GM18907 (cell line): ENCODE results near the gene OR5K1.

Experiments
- ATAC-seq: cut with Tn5 transposase; IDR thresholded peaks from one replicate; pipeline ENCODE4 v1.9.1; 2021; ENCODE audit warnings: mild to moderate bottlenecking, moderate library complexity; ENCODE audit not compliant: unreplicated experiment

Gene OR5K1

GRCh38 chr3:98513736-98514135 is 50.7 kb downstream of the OR5K1 start:
- no peak for ATAC-seq

DNA sequence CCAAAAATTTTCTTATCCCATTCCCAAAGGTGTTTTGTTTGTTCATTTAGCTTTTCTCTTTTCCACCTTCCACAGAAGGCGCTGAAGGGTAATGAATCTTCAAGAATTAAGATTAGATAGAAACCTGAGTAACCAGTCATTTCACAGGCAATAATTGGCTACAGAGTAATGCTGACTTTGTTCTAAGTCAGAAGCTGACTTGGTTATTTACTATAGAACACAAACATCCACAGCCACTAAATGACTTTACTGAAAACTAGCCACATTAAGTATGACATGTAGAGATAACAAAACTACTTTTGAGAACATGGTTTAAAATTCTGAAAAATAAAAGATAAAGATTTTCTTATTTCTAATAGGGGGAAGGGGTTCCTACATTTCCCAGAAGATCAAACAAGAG is 51.9 kb downstream of the OR5K1 start:
- no peak for ATAC-seq

- ATAC-seq: no peak
These were observed 55.8 kb downstream of the OR5K1 start for GRCh38 chr3:98518816-98519215.

DNA sequence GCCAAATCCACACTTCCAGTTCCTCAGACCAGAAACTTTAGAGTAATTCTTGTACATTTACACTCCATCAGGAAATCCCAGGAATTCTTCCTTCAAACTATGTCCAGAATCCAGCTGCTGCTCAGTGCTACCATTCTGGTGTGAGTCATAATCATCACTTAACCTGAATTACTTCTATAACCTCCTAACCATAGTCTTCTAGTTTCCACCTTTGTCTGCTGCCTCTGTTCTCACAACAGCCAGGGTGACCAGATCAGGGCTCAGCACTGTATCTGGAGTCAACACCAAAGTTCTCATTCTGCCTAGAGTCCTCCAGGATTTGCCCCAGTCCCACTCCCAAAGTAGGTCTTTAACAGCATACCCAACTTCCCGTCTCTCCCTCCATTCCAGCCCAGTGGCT is 56.4 kb downstream of the OR5K1 start:
- ATAC-seq: no peak

GRCh38 chr3:98521897-98522543 is 59.0 kb downstream of the OR5K1 start:
- peak; percentile 52 for ATAC-seq
